NK-92 (cell line): Measurements from ENCODE around the gene CDK8.

Experiments
- DNase-seq: peaks from one replicate; lab custom pipeline; 2025; ENCODE audit not compliant: unreplicated experiment; lab: John Stamatoyannopoulos, UW

The CDK8 gene

GRCh38 chr13:26380930-26381329 is 127.0 kb downstream of the CDK8 start:
- no peak for DNase-seq

GRCh38 chr13:26382366-26382765 is 128.4 kb downstream of the CDK8 start:
- no peak for DNase-seq

- no peak for DNase-seq
Observed at GRCh38 chr13:26382835-26383234, 128.9 kb downstream of the CDK8 start.

GRCh38 chr13:26384587-26384986 is 130.7 kb downstream of the CDK8 start:
- no peak for DNase-seq

GRCh38 chr13:26386026-26386425 is 132.1 kb downstream of the CDK8 start:
- no peak for DNase-seq

- DNase-seq, result no peak
Observed at GRCh38 chr13:26390203-26390602, 136.3 kb downstream of the CDK8 start.

GRCh38 chr13:26400545-26400944 is 146.6 kb downstream of the CDK8 start:
- no peak for DNase-seq

GRCh38 chr13:26401069-26401468 is 147.1 kb downstream of the CDK8 start:
- DNase-seq, result no peak

GRCh38 chr13:26401578-26402021 is 147.7 kb downstream of the CDK8 start:
- DNase-seq, result no peak

- no peak for DNase-seq
Observed at GRCh38 chr13:26406791-26407190, 152.9 kb downstream of the CDK8 start.

GRCh38 chr13:26411206-26411605 is 157.3 kb downstream of the CDK8 start:
- DNase-seq, result no peak

GRCh38 chr13:26412263-26412662 is 158.3 kb downstream of the CDK8 start:
- DNase-seq, result no peak

GRCh38 chr13:26412936-26413716 is 159.2 kb downstream of the CDK8 start:
- no peak for DNase-seq

GRCh38 chr13:26420282-26420960 is 166.5 kb downstream of the CDK8 start:
- DNase-seq, result no peak

- no peak for DNase-seq
Observed at GRCh38 chr13:26422036-26422435, 168.1 kb downstream of the CDK8 start.

GRCh38 chr13:26423629-26424028 is 169.7 kb downstream of the CDK8 start:
- no peak for DNase-seq

GRCh38 chr13:26424181-26424580 is 170.3 kb downstream of the CDK8 start:
- no peak for DNase-seq

GRCh38 chr13:26425443-26426358 is 171.8 kb downstream of the CDK8 start:
- DNase-seq, result no peak

- no peak for DNase-seq
Observed at GRCh38 chr13:26433776-26434175, 179.8 kb downstream of the CDK8 start.

GRCh38 chr13:26435171-26435570 is 181.2 kb downstream of the CDK8 start:
- DNase-seq, result no peak

GRCh38 chr13:26435646-26436045 is 181.7 kb downstream of the CDK8 start:
- DNase-seq, result no peak
